GM20000 (cell line): ENCODE data around the gene CAMTA1.

Experiments
- DNase-seq: peaks from one replicate; pipeline ENCODE4 v3.0.0; 2012; ENCODE audit warnings: low spot score
- TF ChIP-seq, protein P1 (sequence below): IDR thresholded peaks from 2 replicates; pipeline ENCODE4 v1.5.1; 2012; ENCODE audit warnings: mild to moderate bottlenecking, control low read depth; ENCODE audit errors: extremely low read depth, missing control alignments

The CAMTA1 gene

GRCh38 chr1:7369866-7370265 is 584.6 kb downstream of the CAMTA1 start:
- DNase-seq = no peak
- TF ChIP-seq, protein P1, sequence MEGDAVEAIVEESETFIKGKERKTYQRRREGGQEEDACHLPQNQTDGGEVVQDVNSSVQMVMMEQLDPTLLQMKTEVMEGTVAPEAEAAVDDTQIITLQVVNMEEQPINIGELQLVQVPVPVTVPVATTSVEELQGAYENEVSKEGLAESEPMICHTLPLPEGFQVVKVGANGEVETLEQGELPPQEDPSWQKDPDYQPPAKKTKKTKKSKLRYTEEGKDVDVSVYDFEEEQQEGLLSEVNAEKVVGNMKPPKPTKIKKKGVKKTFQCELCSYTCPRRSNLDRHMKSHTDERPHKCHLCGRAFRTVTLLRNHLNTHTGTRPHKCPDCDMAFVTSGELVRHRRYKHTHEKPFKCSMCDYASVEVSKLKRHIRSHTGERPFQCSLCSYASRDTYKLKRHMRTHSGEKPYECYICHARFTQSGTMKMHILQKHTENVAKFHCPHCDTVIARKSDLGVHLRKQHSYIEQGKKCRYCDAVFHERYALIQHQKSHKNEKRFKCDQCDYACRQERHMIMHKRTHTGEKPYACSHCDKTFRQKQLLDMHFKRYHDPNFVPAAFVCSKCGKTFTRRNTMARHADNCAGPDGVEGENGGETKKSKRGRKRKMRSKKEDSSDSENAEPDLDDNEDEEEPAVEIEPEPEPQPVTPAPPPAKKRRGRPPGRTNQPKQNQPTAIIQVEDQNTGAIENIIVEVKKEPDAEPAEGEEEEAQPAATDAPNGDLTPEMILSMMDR = no peak

DNA sequence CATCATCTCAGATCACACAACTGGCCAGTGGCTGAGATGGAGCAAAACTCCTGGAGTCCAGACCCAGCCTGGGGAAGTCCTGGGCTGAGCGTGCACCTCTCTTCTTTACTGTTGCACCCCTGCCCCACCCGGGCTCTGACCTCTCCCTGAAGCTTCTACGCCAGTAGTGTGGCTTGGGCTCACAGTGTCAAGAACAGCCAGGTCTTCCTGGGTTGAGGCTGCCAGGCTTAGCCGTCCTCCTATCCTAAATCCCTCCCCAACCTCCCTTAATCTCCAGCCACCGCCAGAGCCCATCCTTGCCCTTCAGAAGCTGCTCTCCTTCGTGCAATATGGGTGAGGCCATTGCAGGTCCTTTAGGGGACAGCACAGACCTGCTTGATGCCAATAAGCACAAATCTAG is 586.7 kb downstream of the CAMTA1 start:
- TF ChIP-seq, protein P1 = no peak
- no peak for DNase-seq

DNA sequence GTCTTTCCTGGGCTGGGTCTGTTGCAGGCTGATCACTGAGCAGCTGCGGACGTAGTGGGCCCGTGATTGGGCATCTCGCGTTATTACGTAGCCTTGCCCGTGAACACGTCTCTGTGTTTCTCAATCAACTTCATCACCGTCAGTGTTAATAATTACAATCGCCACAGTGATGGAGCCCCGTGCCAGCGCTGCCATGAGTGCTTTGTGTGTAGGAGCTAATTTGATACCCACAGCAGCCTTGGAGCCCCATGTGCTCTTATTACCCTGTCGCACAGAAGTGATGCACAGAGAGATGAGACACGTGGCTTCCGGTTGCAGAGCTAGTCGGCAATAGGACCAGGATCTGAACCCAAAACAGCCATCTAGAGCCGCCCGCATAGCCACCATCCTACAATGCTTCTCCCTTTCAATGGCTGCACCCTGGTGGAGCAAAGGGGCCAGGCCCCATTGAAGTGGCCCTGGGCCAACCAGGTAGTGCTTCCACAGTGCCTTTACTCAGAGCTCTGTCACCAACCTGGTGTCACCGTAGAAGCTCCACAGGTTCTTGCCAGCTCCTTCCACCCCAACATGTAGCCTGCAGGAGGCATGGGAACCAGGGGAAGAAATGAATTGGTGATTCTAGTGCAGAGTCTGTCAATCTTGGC is 587.3 kb downstream of the CAMTA1 start:
- TF ChIP-seq, protein P1 = no peak
- no peak for DNase-seq

GRCh38 chr1:7373251-7373650 is 588.0 kb downstream of the CAMTA1 start:
- TF ChIP-seq, protein P1 = no peak
- DNase-seq = no peak

- TF ChIP-seq, protein P1 = no peak
- no peak for DNase-seq
Measured at GRCh38 chr1:7373876-7374562, 588.8 kb downstream of the CAMTA1 start.

- no peak for DNase-seq
- TF ChIP-seq, protein P1 = no peak
Measured at GRCh38 chr1:7374563-7375160, 589.4 kb downstream of the CAMTA1 start.

- TF ChIP-seq, protein P1 = no peak
- no peak for DNase-seq
Measured at GRCh38 chr1:7375329-7375728, 590.1 kb downstream of the CAMTA1 start.
